GM12878 (cell line): ENCODE measurements around the gene TMC2. TPM values are rescaled to one million over a fixed set of nuclear protein-coding genes. Genes with fewer than 3 reads are reported as not detected.
"Not testable (repeated sequence)": the region's sequence is repeated elsewhere in the genome, so short reads cannot be mapped to it uniquely, and the experiment has no call there.

Experiments used
- ATAC-seq: fragments of 200-7000 bp; cut with Tn5 transposase; 3 replicates; pipeline ENCODE4 v1.9.1; 2020; ENCODE audit warnings: mild to moderate bottlenecking, moderate library complexity
- BruUV-seq: library from RNA; stranded (reverse); fragments of 400-500 nt; replicated peaks from 2 replicates; lab custom pipeline; 2021; lab: Mats Ljungman, UMichigan
- CTCF ChIA-PET: fragments of 300-600 bp; sonication (Branson Sonifier 250); formaldehyde crosslinking; extraction: SDS; loops from one replicate; lab custom pipeline; 2021; ENCODE audit warnings: inconsistent platforms; lab: Yijun Ruan, JAX
- POLR2A ChIA-PET: fragments of 350-600 bp; formaldehyde crosslinking; extraction: SDS; loops from one replicate; lab custom pipeline; 2021; ENCODE audit warnings: inconsistent platforms; lab: Charles Lee
- RAD21 ChIA-PET: fragments of 300-600 bp; sonication (Branson Sonifier 250); formaldehyde crosslinking; loops from one replicate; lab custom pipeline; 2023; ENCODE audit warnings: antibody characterized with exemption; ENCODE audit not compliant: unreplicated experiment; lab: Charles Lee
- SMC1A ChIA-PET: fragments of 300-600 bp; sonication (Branson Sonifier 250); formaldehyde crosslinking; loops from one replicate; lab custom pipeline; 2023; ENCODE audit not compliant: unreplicated experiment, uncharacterized antibody; lab: Charles Lee
- DNase-seq: peaks from one replicate; pipeline ENCODE4 v3.0.0-alpha.2; 2011; ENCODE audit warnings: low read depth, low spot score
- FAIRE-seq: peaks from 3 replicates; lab custom pipeline; 2011; peaks lifted over from hg19 to GRCh38; lab: Jason Lieb, UNC
- H2AFZ ChIP-seq: 2 replicates; pipeline ENCODE4 v1.6.0; 2011; ENCODE audit warnings: low read depth, low read length, control low read depth; ENCODE audit not compliant: control insufficient read depth
- H3K27ac ChIP-seq: 2 replicates; pipeline ENCODE4 v1.5.1; 2011; ENCODE audit warnings: control low read depth; ENCODE audit not compliant: control insufficient read depth, insufficient read depth
- H3K27me3 ChIP-seq, 2 experiments: replicated peaks in 1 of 2; 2 replicates each; pipeline versions ENCODE4 v1.6.0 to v1.6.1; 2011; ENCODE audit warnings: low read length in 1 of 2; ENCODE audit not compliant: control insufficient read depth in 2 of 2, insufficient read depth in 2 of 2
- H3K36me3 ChIP-seq, 2 experiments: 2 replicates each; pipeline ENCODE4 v1.5.1; 2011; ENCODE audit warnings: low read length in 1 of 2; ENCODE audit not compliant: control insufficient read depth in 2 of 2, insufficient read depth in 2 of 2
- H3K4me1 ChIP-seq: 2 replicates; pipeline ENCODE4 v1.6.1; 2011; ENCODE audit warnings: mild to moderate bottlenecking, low read length, moderate library complexity, mixed read lengths; ENCODE audit not compliant: control insufficient read depth, insufficient read depth
- H3K4me2 ChIP-seq: 2 replicates; pipeline ENCODE4 v1.6.0; 2011; ENCODE audit warnings: control low read depth; ENCODE audit not compliant: control insufficient read depth, insufficient read depth
- H3K4me3 ChIP-seq: fragments of 200-600 bp; sonication (generic); 2 replicates; pipeline ENCODE4 v1.5.1; 2016
- H3K79me2 ChIP-seq: 2 replicates; pipeline ENCODE4 v1.6.0; 2011; ENCODE audit warnings: low read length; ENCODE audit not compliant: control insufficient read depth, insufficient read depth
- H3K9ac ChIP-seq: 2 replicates; pipeline ENCODE4 v1.8.0; 2011; ENCODE audit warnings: low read length, control low read depth, mixed read lengths; ENCODE audit not compliant: control insufficient read depth, insufficient read depth
- H3K9me3 ChIP-seq: replicated peaks from 3 replicates; pipeline ENCODE4 v1.5.1; 2011; ENCODE audit warnings: mild to moderate bottlenecking, low read length; ENCODE audit not compliant: control insufficient read depth, insufficient read depth
- H4K20me1 ChIP-seq: 2 replicates; pipeline ENCODE4 v1.6.0; 2011; ENCODE audit not compliant: control insufficient read depth, insufficient read depth
- BRCA1 ChIP-seq: IDR thresholded peaks from 2 replicates; pipeline ENCODE4 v1.6.1; 2011; ENCODE audit warnings: low read depth, low read length, improper control_type of control experiment
- ELK1 ChIP-seq: IDR thresholded peaks from 2 replicates; pipeline ENCODE4 v1.6.1; 2012; ENCODE audit warnings: low read depth, low read length, improper control_type of control experiment
- ESRRA ChIP-seq: IDR thresholded peaks from 2 replicates; pipeline ENCODE4 v1.6.1; 2012; ENCODE audit warnings: mild to moderate bottlenecking, low read length, improper control_type of control experiment
- FOS ChIP-seq: IDR thresholded peaks from 3 replicates; pipeline ENCODE4 v1.6.1; 2011; ENCODE audit warnings: borderline replicate concordance; ENCODE audit not compliant: insufficient read length; ENCODE audit errors: extremely low read depth
- IKZF1 ChIP-seq: fragments of 450-650 bp; conservative IDR thresholded peaks from 2 replicates; pipeline ENCODE4 v1.6.1; 2017; ENCODE audit warnings: antibody characterized with exemption, mild to moderate bottlenecking
- IRF5 ChIP-seq: fragments of 450-650 bp; IDR thresholded peaks from 2 replicates; pipeline ENCODE4 v1.6.1; 2017; ENCODE audit warnings: borderline replicate concordance
- TCF7 ChIP-seq: IDR thresholded peaks from 2 replicates; pipeline ENCODE4 v1.6.1; 2014; ENCODE audit warnings: antibody characterized with exemption, borderline replicate concordance
- WRNIP1 ChIP-seq: IDR thresholded peaks from 2 replicates; pipeline ENCODE4 v1.6.1; 2011; ENCODE audit warnings: low read depth, low read length, improper control_type of control experiment, borderline replicate concordance
- WGBS: methylation state at CpG from one replicate; pipeline ENCODE4 v1.1.6; 2016; ENCODE audit warnings: low lambda C conversion rate; ENCODE audit not compliant: insufficient replicate concordance, insufficient coverage; ENCODE audit errors: missing lambda C conversion rate; 5-methylcytosine and 5-hydroxymethylcytosine counted together
- in situ Hi-C: fragments of 300-500 bp; cut with MboI; formaldehyde crosslinking; loops from 9 replicates; pipeline ENCODE4 v1.14.3; 2018; ENCODE audit warnings: mixed read lengths
- intact Hi-C: fragments of 100-400 bp; cut with micrococcal nuclease; formaldehyde crosslinking; loops from one replicate; pipeline ENCODE4 v1.14.2; 2022; ENCODE audit not compliant: unreplicated experiment
- polyA plus RNA-seq, 11 experiments: library from polyadenylated mRNA; depleted of rRNA in 4 of 11; unstranded in 6 of 11; stranded (reverse) in 5 of 11; fragments of >200 nt; fragmentation: Nextera tagmentation in 4 of 11; fragmentation: Illumina TruSeq in 1 of 11; extraction: Ambion mirVana in 4 of 11; extraction: Trizol in 1 of 11; gene quantifications; 1 replicate in 1 of 11; 2 replicates in 10 of 11; pipeline versions ENCODE4 v1.2.1 to v1.2.3, GENCODE V29; 2011 to 2016; ENCODE audit warnings: inconsistent platforms in 2 of 11, missing spikeins in 2 of 11, low read depth in 1 of 11
- total RNA-seq, 4 experiments: library from RNA; depleted of rRNA in 3 of 4; stranded (reverse); fragments of >200 nt in 3 of 4; fragmentation: Illumina TruSeq in 1 of 4; extraction: Trizol in 1 of 4; gene quantifications; 2 replicates each; pipeline versions ENCODE4 v1.2.1 to v1.2.3, GENCODE V29; 2013 to 2021

The TMC2 gene
- total and polyA plus RNA-seq, 10 of the 15 experiments (the other 5 are each of a cell fraction or from before 2014, with no cell fraction given) = 0.08 TPM; not detected in 9

DNA sequence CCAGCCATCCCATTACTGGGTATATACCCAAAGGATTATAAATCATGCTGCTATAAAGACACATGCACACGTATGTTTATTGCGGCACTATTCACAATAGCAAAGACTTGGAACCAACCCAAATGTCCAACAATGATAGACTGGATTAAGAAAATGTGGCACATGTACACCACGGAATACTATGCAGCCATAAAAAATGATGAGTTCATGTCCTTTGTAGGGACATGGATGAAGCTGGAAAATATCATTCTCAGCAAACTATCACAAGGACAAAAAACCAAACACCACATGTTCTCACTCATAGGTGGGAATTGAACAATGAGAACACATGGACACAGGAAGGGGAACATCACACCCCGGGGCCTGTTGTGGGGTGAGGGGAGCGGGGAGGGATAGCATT, 29.9 kb upstream of the TMC2 start:
- POLR2A ChIA-PET = interaction anchor here (0.7 kb wide), 1 partner anchor 39 kb away, joined by 5 read pairs; no protein-coding TSS in a partner anchor
- H4K20me1 ChIP-seq, H2AFZ ChIP-seq, H3K9me3 ChIP-seq, H3K4me1 ChIP-seq, FAIRE-seq, H3K4me3 ChIP-seq, H3K9ac ChIP-seq, H3K27me3 ChIP-seq, SMC1A ChIA-PET, H3K36me3 ChIP-seq, H3K4me2 ChIP-seq, BruUV-seq, H3K27ac ChIP-seq, DNase-seq, in situ Hi-C loops, ATAC-seq, RAD21 ChIA-PET: not testable (repeated sequence)
- peaks cover 16% of the 10 kb centered on the region for H3K79me2 ChIP-seq
- CTCF ChIA-PET = interaction anchor here (4.4 kb wide), 1 partner anchor 16 kb away, joined by 86 read pairs; no protein-coding TSS in a partner anchor
- intact Hi-C loops = loop anchor here (5.0 kb wide), 1 partner anchor 34 kb away; the partner anchor contains the start of gene SNRPB
- 97% methylated on average over 3 of the region's 5 CpGs for WGBS

- H3K4me3 ChIP-seq = peak overlapping the region; percentile 86
- H2AFZ ChIP-seq = no peak overlapping the region
- ChIA-PET SMC1A (interaction anchor here (0.7 to 3.2 kb wide), 4 partner anchors 13 to 47 kb away, joined by 3 to 11 read pairs (median 7); partner anchors contain the start of gene SNRPB), POLR2A (interaction anchor here (0.6 to 1.3 kb wide), 3 partner anchors 15 to 146 kb away, joined by 3 to 5 read pairs (median 4); partner anchors contain the start of gene SNRPB), CTCF (interaction anchor here (0.6 to 4.4 kb wide), 5 partner anchors 15 to 1585 kb away, joined by 3 to 86 read pairs (median 3); no protein-coding TSS in a partner anchor), RAD21 (interaction anchor here (1.1 kb wide), 1 partner anchor 37 kb away, joined by 3 read pairs; the partner anchor contains the start of gene SNRPB)
- H3K9me3 ChIP-seq = no peaks in the 10 kb centered on the region
- H3K36me3 ChIP-seq = no peaks in the 10 kb centered on the region
- H3K27ac ChIP-seq = no peak overlapping the region
- no peaks in the 10 kb centered on the region for H3K27me3 ChIP-seq
- in situ Hi-C loops (no loop called here), intact Hi-C loops (loop anchor here (5.0 kb wide), 1 partner anchor 35 kb away; the partner anchor contains the start of gene SNRPB)
- no TSS peak for BruUV-seq
- no peak for FAIRE-seq
- peak overlapping the region; percentile 88 for H3K4me2 ChIP-seq
- ATAC-seq = no peak
- peaks cover 16% of the 10 kb centered on the region for H3K79me2 ChIP-seq
- TF ChIP-seq FOS (no peak), IKZF1 (no peak), ESRRA (no peak), TCF7 (no peak), WRNIP1 (no peak), ELK1 (no peak), IRF5 (no peak), BRCA1 (no peak)
- no peak for DNase-seq
- 95% methylated on average over 5 of the region's 5 CpGs for WGBS
- H3K9ac ChIP-seq = peak overlapping the region; percentile 92
- no peaks in the 10 kb centered on the region for H4K20me1 ChIP-seq
- H3K4me1 ChIP-seq = peaks cover 6% of the 10 kb centered on the region; the same call in 1 of the 2 replicates
These were observed 28.9 kb upstream of the TMC2 start for GRCh38 chr20:2507464-2507863.
